ENCODE measurements around the gene MFAP5.

Gene MFAP5

GRCh38 chr12:8692573-8692972, 29.9 kb upstream of the MFAP5 start:
- ChIA-PET POLR2A (interaction anchor here (0.6 to 0.7 kb wide), 3 partner anchors 22 to 220 kb away, joined by 3 read pairs; no protein-coding TSS in a partner anchor), CTCF (interaction anchor here (1.1 kb wide), 1 partner anchor 11 kb away, joined by 8 read pairs; no protein-coding TSS in a partner anchor)
- TF ChIP-seq SUZ12 (IDR thresholded peaks at IDR 0.05) (no peak), ELF4 (IDR thresholded peaks at IDR 0.05) (no peak), TARDBP (IDR thresholded peaks at IDR 0.05) (no peak)
- TF ChIP-seq, protein P1, sequence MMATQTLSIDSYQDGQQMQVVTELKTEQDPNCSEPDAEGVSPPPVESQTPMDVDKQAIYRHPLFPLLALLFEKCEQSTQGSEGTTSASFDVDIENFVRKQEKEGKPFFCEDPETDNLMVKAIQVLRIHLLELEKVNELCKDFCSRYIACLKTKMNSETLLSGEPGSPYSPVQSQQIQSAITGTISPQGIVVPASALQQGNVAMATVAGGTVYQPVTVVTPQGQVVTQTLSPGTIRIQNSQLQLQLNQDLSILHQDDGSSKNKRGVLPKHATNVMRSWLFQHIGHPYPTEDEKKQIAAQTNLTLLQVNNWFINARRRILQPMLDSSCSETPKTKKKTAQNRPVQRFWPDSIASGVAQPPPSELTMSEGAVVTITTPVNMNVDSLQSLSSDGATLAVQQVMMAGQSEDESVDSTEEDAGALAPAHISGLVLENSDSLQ (IDR thresholded peaks at IDR 0.05), result no peak
- DNase-seq (ENCODE audit: extremely low spot score), result peak; percentile 33

- CTCF ChIA-PET, result interaction anchor here (0.5 kb wide), 1 partner anchor 133 kb away, joined by 6 read pairs; the partner anchor contains the start of gene A2ML1
- POLR2A ChIA-PET, result no interaction called here
- DNase-seq (ENCODE audit: extremely low spot score), result no peak
- TF ChIP-seq L3MBTL2 (conservative IDR thresholded peaks at IDR 0.05) (no peak), ZNF384 (IDR thresholded peaks at IDR 0.05) (no peak), LEF1 (IDR thresholded peaks at IDR 0.05; ENCODE audit: borderline replicate concordance) (no peak), HDGF (IDR thresholded peaks at IDR 0.05; ENCODE audit: borderline replicate concordance) (no peak), ELF4 (IDR thresholded peaks at IDR 0.05) (no peak), NFRKB (IDR thresholded peaks at IDR 0.05) (no peak), TARDBP (IDR thresholded peaks at IDR 0.05) (no peak), FOXA1 (IDR thresholded peaks at IDR 0.05) (no peak), BHLHE40 (IDR thresholded peaks at IDR 0.05; ENCODE audit: borderline replicate concordance) (no peak), ARNT (IDR thresholded peaks at IDR 0.05) (no peak), SUZ12 (IDR thresholded peaks at IDR 0.05) (no peak), SP1 (IDR thresholded peaks at IDR 0.05) (no peak), FOXK2 (IDR thresholded peaks at IDR 0.05) (no peak), FOXM1 (IDR thresholded peaks at IDR 0.05; ENCODE audit: borderline replicate concordance) (no peak), CTBP1 (IDR thresholded peaks at IDR 0.05; ENCODE audit: borderline replicate concordance) (no peak)
- TF ChIP-seq, protein P1 (IDR thresholded peaks at IDR 0.05), result no peak
Observed at GRCh38 chr12:8689681-8690080, 27.1 kb upstream of the MFAP5 start.

DNA sequence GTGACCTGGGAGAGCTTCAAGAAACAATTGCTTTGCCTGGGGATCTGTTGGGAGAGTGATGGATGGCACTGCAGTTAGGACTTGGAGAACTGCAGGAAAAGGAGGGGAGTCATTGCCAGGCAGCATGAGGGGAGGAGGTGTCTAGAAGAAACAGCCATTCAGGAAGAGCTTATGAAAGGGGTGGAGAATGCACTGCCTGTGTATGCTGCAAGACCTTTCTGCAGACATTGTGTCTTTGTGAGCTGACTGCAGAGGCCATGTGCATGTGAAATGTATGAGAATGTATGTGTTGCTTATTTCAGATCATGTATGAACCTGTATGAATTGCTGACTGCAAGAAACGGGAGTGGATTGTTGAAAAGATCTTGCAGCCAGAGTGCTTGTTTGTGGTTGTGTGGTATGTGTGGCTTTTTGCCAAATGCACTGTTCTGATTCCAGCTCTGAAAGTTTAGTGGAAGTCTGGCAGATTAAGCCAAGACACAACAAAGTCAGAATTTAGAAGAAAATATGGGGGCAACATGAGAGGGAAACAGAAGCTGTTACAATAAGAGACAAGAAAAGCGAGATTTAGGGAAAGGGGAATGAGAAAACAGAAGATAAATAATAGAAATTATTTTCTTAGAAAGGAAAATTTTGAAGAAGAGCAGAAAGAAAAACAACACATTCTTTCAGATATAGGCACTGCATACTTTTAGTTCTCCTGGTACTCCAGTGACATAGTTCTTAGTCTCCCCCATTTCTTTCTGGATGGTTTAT, 25.4 kb upstream of the MFAP5 start:
- ChIA-PET CTCF (interaction anchor here (0.8 to 1.0 kb wide), 2 partner anchors 31 to 203 kb away, joined by 5 to 6 read pairs; no protein-coding TSS in a partner anchor), POLR2A (interaction anchor here (1.0 to 1.3 kb wide), 3 partner anchors 10 to 262 kb away, joined by 3 to 6 read pairs (median 3); partner anchors contain the start of genes M6PR and RIMKLB)
- TF ChIP-seq SUZ12 (IDR thresholded peaks at IDR 0.05), result no peak
- no peak for TF ChIP-seq HDGF (IDR thresholded peaks at IDR 0.05; ENCODE audit: borderline replicate concordance)
- TF ChIP-seq, protein P1 (IDR thresholded peaks at IDR 0.05), result peak; percentile 58; the same call in 1 of the 2 replicates
- no peak for TF ChIP-seq BHLHE40 (IDR thresholded peaks at IDR 0.05; ENCODE audit: borderline replicate concordance)
- TF ChIP-seq TARDBP (IDR thresholded peaks at IDR 0.05), result no peak
- no peak for TF ChIP-seq L3MBTL2 (conservative IDR thresholded peaks at IDR 0.05)
- TF ChIP-seq CTBP1 (IDR thresholded peaks at IDR 0.05; ENCODE audit: borderline replicate concordance), result no peak
- TF ChIP-seq ELF4 (IDR thresholded peaks at IDR 0.05), result no peak
- no peak for TF ChIP-seq FOXM1 (IDR thresholded peaks at IDR 0.05; ENCODE audit: borderline replicate concordance)
- no peak for TF ChIP-seq NFRKB (IDR thresholded peaks at IDR 0.05)
- TF ChIP-seq ZNF384 (IDR thresholded peaks at IDR 0.05), result peak; percentile 65; the same call in 1 of the 2 replicates
- TF ChIP-seq SP1 (IDR thresholded peaks at IDR 0.05), result no peak
- no peak for TF ChIP-seq ARNT (IDR thresholded peaks at IDR 0.05)
- no peak for TF ChIP-seq FOXK2 (IDR thresholded peaks at IDR 0.05)
- TF ChIP-seq LEF1 (IDR thresholded peaks at IDR 0.05; ENCODE audit: borderline replicate concordance), result no peak
- TF ChIP-seq FOXA1 (IDR thresholded peaks at IDR 0.05), result no peak
- DNase-seq (ENCODE audit: extremely low spot score), result peak; percentile 24

DNA sequence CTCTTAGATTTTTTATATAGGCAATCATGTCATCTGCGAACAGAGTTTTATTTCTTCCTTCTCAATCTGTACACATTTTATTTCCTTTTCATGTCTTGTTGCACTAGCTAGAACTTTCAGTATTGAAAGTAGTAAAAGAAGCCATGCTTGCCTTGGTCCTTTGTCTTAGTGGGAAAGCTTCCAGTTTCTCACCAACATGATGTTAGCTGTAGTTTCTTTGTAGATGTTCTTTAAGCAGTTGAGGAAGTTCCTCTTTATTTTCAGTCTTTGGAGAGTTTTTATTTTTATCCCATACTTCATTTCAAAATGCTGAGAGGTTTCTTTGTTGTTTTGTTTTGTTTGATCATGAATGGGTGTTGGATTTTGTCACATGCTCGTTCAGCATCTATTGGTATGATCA, 22.4 kb upstream of the MFAP5 start:
- DNase-seq (ENCODE audit: extremely low spot score), result no peak
- POLR2A ChIA-PET, result no interaction called here
- TF ChIP-seq FOXM1 (IDR thresholded peaks at IDR 0.05; ENCODE audit: borderline replicate concordance), result no peak
- no peak for TF ChIP-seq SUZ12 (IDR thresholded peaks at IDR 0.05)
- TF ChIP-seq FOXA1 (IDR thresholded peaks at IDR 0.05), result no peak
- no peak for TF ChIP-seq BHLHE40 (IDR thresholded peaks at IDR 0.05; ENCODE audit: borderline replicate concordance)
- TF ChIP-seq ZNF384 (IDR thresholded peaks at IDR 0.05), result no peak
- no peak for TF ChIP-seq ELF4 (IDR thresholded peaks at IDR 0.05)
- no peak for TF ChIP-seq L3MBTL2 (conservative IDR thresholded peaks at IDR 0.05)
- no peak for TF ChIP-seq NFRKB (IDR thresholded peaks at IDR 0.05)
- no peak for TF ChIP-seq FOXK2 (IDR thresholded peaks at IDR 0.05)
- no peak for TF ChIP-seq HDGF (IDR thresholded peaks at IDR 0.05; ENCODE audit: borderline replicate concordance)
- no peak for TF ChIP-seq SP1 (IDR thresholded peaks at IDR 0.05)
- TF ChIP-seq CTBP1 (IDR thresholded peaks at IDR 0.05; ENCODE audit: borderline replicate concordance), result no peak
- no peak for TF ChIP-seq TARDBP (IDR thresholded peaks at IDR 0.05)
- no peak for TF ChIP-seq LEF1 (IDR thresholded peaks at IDR 0.05; ENCODE audit: borderline replicate concordance)
- TF ChIP-seq ARNT (IDR thresholded peaks at IDR 0.05), result no peak
- TF ChIP-seq, protein P1 (IDR thresholded peaks at IDR 0.05), result no peak
- CTCF ChIA-PET, result no interaction called here

All from HEK293T (cell line).